GM23338 (cell line): ENCODE results near the gene LATS2. TPM values are rescaled to one million over a fixed set of nuclear protein-coding genes. Genes with fewer than 3 reads are reported as not detected.

Experiments
- ATAC-seq: fragments of 200-7000 bp; cut with Tn5 transposase; 3 replicates; pipeline ENCODE4 v1.9.1; 2020
- DNase-seq: peaks from one replicate; pipeline ENCODE4 v3.0.0-alpha.2; 2015; ENCODE audit warnings: low spot score
- H2AFZ ChIP-seq: fragments of 200-600 bp; sonication (generic); 2 replicates; pipeline ENCODE4 v1.8.0; 2016; ENCODE audit warnings: antibody characterized with exemption, mild to moderate bottlenecking, moderate library complexity
- H3F3A ChIP-seq: fragments of 200-600 bp; sonication (generic); replicated peaks from 2 replicates; pipeline ENCODE4 v1.8.0; 2017; ENCODE audit warnings: antibody characterized with exemption, mixed run types, low read depth
- H3K27ac ChIP-seq: fragments of 200-600 bp; sonication (generic); 2 replicates; pipeline ENCODE4 v1.6.1; 2016; ENCODE audit warnings: low read depth
- H3K27me3 ChIP-seq: fragments of 200-600 bp; sonication (generic); 2 replicates; pipeline ENCODE4 v1.8.0; 2016; ENCODE audit warnings: mild to moderate bottlenecking, mixed run types, moderate library complexity; ENCODE audit not compliant: insufficient read depth
- H3K36me3 ChIP-seq: fragments of 200-600 bp; sonication (generic); 2 replicates; pipeline ENCODE4 v1.8.0; 2016; ENCODE audit warnings: mild to moderate bottlenecking; ENCODE audit not compliant: insufficient read depth
- H3K4me1 ChIP-seq: fragments of 200-600 bp; sonication (generic); 2 replicates; pipeline ENCODE4 v1.8.0; 2016; ENCODE audit warnings: mild to moderate bottlenecking, moderate library complexity; ENCODE audit not compliant: insufficient read depth
- H3K4me2 ChIP-seq: fragments of 200-600 bp; sonication (generic); 2 replicates; pipeline ENCODE4 v1.7.1; 2017; ENCODE audit warnings: mixed run types
- H3K4me3 ChIP-seq: fragments of 200-600 bp; sonication (generic); 2 replicates; pipeline ENCODE4 v1.6.1; 2016; ENCODE audit warnings: mixed run types
- H3K79me2 ChIP-seq: fragments of 200-600 bp; sonication (generic); replicated peaks from 2 replicates; pipeline ENCODE4 v1.8.0; 2017; ENCODE audit warnings: mild to moderate bottlenecking; ENCODE audit not compliant: insufficient read depth
- H3K9me2 ChIP-seq: fragments of 200-600 bp; sonication (generic); 2 replicates; pipeline ENCODE4 v1.8.0; 2017; ENCODE audit not compliant: insufficient read depth
- H4K20me1 ChIP-seq: fragments of 200-600 bp; sonication (generic); replicated peaks from 2 replicates; pipeline ENCODE4 v1.8.0; 2017; ENCODE audit warnings: mild to moderate bottlenecking; ENCODE audit not compliant: insufficient read depth
- H3K27ac Mint-ChIP-seq: 2 replicates; pipeline ENCODE4 v1.8.0; 2020; ENCODE audit warnings: inconsistent platforms, mild to moderate bottlenecking, moderate library complexity, mixed read lengths
- H3K27me3 Mint-ChIP-seq: 3 replicates; pipeline ENCODE4 v1.8.0; 2022; ENCODE audit warnings: low read depth, mild to moderate bottlenecking, moderate library complexity, mixed read lengths, inconsistent platforms; ENCODE audit not compliant: insufficient read depth, poor library complexity
- H3K36me3 Mint-ChIP-seq: 3 replicates; pipeline ENCODE4 v1.8.0; 2021; ENCODE audit warnings: low read depth, mild to moderate bottlenecking, inconsistent platforms, moderate library complexity, mixed read lengths
- H3K4me1 Mint-ChIP-seq: 3 replicates; pipeline ENCODE4 v1.8.0; 2020; ENCODE audit warnings: mild to moderate bottlenecking, inconsistent platforms, mixed read lengths
- H3K4me3 Mint-ChIP-seq: 3 replicates; pipeline ENCODE4 v1.8.0; 2021; ENCODE audit warnings: moderate library complexity, mild to moderate bottlenecking, inconsistent platforms, mixed read lengths
- H3K9me3 Mint-ChIP-seq: 3 replicates; pipeline ENCODE4 v1.8.0; 2020; ENCODE audit warnings: moderate library complexity, mild to moderate bottlenecking, inconsistent platforms, mixed read lengths
- CREB1 ChIP-seq: fragments of 250-450 bp; sonication (Bioruptor Pico); IDR thresholded peaks from 2 replicates; pipeline ENCODE4 v1.5.0; 2020; ENCODE audit warnings: low read depth, mild to moderate bottlenecking, moderate library complexity
- EZH2 ChIP-seq: fragments of 200-600 bp; sonication (generic); IDR thresholded peaks from one replicate; pipeline ENCODE4 v1.8.0; 2017; ENCODE audit warnings: antibody characterized with exemption, mild to moderate bottlenecking, low read depth; ENCODE audit not compliant: unreplicated experiment
- JUNB ChIP-seq: IDR thresholded peaks from one replicate; pipeline ENCODE4 v1.6.1; 2016; ENCODE audit warnings: antibody characterized with exemption; ENCODE audit not compliant: unreplicated experiment
- NANOG ChIP-seq: IDR thresholded peaks from 2 replicates; pipeline ENCODE4 v1.6.1; 2016; ENCODE audit warnings: antibody characterized with exemption, borderline replicate concordance
- POLR2AphosphoS5 ChIP-seq: IDR thresholded peaks from 2 replicates; pipeline ENCODE4 v1.6.1; 2016; ENCODE audit warnings: antibody characterized with exemption, low read depth
- ZNF114 ChIP-seq: fragments of 250-450 bp; sonication (Bioruptor Pico); IDR thresholded peaks from 2 replicates; pipeline ENCODE4 v1.5.0; 2020; ENCODE audit warnings: mild to moderate bottlenecking, moderate library complexity
- ZNF331 ChIP-seq: fragments of 250-450 bp; sonication (Bioruptor Pico); IDR thresholded peaks from 2 replicates; pipeline ENCODE4 v1.5.0; 2020; ENCODE audit warnings: low read depth, mild to moderate bottlenecking, moderate library complexity
- polyA plus RNA-seq: library from polyadenylated mRNA; unstranded; fragments of >200 nt; fragmentation: Nextera tagmentation; extraction: Ambion mirVana; gene quantifications from 2 replicates; pipeline ENCODE4 v1.2.1, GENCODE V29; 2016
- total RNA-seq: library from RNA; depleted of rRNA; stranded (reverse); fragments of >200 nt; shearing (Covaris generic); gene quantifications from 2 replicates; pipeline ENCODE4 v1.2.3, GENCODE V29; 2014
- TF ChIP-seq, protein P1 (sequence below): IDR thresholded peaks from one replicate; pipeline ENCODE4 v1.6.1; 2018; ENCODE audit warnings: antibody characterized with exemption; ENCODE audit not compliant: unreplicated experiment
- TF ChIP-seq, protein P2 (sequence below): IDR thresholded peaks from 2 replicates; pipeline ENCODE4 v1.6.1; 2016; ENCODE audit warnings: antibody characterized with exemption
- TF ChIP-seq, protein P3 (sequence below), 2 experiments: fragments of 200-600 bp in 1 of 2; sonication (generic) in 1 of 2; conservative IDR thresholded peaks; 2 replicates each; pipeline versions ENCODE4 v1.5.1 to v1.6.1; 2016 to 2017; ENCODE audit warnings: antibody characterized with exemption in 2 of 2, low read depth in 2 of 2, mild to moderate bottlenecking in 2 of 2, moderate library complexity in 1 of 2

The LATS2 gene
- total and polyA plus RNA-seq, 2 experiments from 2014 or later: 10.5 to 25.4 TPM

DNA sequence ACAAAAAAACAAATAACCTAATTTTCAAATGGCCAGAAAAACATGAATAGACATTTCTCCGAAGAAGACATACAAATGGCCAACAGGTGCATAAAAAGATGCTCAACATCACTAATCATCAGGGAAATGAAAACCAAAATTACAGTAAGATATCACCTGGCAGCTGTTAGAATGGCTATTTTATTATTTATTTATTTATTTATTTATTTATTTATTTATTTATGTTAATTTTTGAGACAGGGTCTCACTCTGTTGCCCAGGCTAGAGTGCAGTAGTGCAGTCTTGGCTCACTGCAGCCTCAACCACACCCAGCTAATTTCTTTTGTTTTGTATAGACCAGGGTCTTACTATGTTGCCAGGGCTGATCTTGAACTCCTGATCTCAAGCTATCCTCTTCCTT lies 27.1 kb upstream of the LATS2 start:
- Histone ChIP-seq H2AFZ (no peak overlapping the region), H3K79me2 (no peaks in the 10 kb centered on the region), H4K20me1 (no peaks in the 10 kb centered on the region), H3K27me3 (no peaks in the 10 kb centered on the region), H3K9me2 (no peaks in the 10 kb centered on the region), H3K27ac (no peak overlapping the region), H3F3A (no peaks in the 10 kb centered on the region), H3K4me1 (no peaks in the 10 kb centered on the region), H3K36me3 (no peaks in the 10 kb centered on the region), H3K4me2 (no peak overlapping the region), H3K4me3 (no peak overlapping the region)
- TF ChIP-seq, protein P1, sequence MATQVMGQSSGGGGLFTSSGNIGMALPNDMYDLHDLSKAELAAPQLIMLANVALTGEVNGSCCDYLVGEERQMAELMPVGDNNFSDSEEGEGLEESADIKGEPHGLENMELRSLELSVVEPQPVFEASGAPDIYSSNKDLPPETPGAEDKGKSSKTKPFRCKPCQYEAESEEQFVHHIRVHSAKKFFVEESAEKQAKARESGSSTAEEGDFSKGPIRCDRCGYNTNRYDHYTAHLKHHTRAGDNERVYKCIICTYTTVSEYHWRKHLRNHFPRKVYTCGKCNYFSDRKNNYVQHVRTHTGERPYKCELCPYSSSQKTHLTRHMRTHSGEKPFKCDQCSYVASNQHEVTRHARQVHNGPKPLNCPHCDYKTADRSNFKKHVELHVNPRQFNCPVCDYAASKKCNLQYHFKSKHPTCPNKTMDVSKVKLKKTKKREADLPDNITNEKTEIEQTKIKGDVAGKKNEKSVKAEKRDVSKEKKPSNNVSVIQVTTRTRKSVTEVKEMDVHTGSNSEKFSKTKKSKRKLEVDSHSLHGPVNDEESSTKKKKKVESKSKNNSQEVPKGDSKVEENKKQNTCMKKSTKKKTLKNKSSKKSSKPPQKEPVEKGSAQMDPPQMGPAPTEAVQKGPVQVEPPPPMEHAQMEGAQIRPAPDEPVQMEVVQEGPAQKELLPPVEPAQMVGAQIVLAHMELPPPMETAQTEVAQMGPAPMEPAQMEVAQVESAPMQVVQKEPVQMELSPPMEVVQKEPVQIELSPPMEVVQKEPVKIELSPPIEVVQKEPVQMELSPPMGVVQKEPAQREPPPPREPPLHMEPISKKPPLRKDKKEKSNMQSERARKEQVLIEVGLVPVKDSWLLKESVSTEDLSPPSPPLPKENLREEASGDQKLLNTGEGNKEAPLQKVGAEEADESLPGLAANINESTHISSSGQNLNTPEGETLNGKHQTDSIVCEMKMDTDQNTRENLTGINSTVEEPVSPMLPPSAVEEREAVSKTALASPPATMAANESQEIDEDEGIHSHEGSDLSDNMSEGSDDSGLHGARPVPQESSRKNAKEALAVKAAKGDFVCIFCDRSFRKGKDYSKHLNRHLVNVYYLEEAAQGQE: no peak
- TF ChIP-seq, protein P2, sequence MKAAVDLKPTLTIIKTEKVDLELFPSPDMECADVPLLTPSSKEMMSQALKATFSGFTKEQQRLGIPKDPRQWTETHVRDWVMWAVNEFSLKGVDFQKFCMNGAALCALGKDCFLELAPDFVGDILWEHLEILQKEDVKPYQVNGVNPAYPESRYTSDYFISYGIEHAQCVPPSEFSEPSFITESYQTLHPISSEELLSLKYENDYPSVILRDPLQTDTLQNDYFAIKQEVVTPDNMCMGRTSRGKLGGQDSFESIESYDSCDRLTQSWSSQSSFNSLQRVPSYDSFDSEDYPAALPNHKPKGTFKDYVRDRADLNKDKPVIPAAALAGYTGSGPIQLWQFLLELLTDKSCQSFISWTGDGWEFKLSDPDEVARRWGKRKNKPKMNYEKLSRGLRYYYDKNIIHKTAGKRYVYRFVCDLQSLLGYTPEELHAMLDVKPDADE: no peak
- TF ChIP-seq, protein P3, sequence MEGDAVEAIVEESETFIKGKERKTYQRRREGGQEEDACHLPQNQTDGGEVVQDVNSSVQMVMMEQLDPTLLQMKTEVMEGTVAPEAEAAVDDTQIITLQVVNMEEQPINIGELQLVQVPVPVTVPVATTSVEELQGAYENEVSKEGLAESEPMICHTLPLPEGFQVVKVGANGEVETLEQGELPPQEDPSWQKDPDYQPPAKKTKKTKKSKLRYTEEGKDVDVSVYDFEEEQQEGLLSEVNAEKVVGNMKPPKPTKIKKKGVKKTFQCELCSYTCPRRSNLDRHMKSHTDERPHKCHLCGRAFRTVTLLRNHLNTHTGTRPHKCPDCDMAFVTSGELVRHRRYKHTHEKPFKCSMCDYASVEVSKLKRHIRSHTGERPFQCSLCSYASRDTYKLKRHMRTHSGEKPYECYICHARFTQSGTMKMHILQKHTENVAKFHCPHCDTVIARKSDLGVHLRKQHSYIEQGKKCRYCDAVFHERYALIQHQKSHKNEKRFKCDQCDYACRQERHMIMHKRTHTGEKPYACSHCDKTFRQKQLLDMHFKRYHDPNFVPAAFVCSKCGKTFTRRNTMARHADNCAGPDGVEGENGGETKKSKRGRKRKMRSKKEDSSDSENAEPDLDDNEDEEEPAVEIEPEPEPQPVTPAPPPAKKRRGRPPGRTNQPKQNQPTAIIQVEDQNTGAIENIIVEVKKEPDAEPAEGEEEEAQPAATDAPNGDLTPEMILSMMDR (conservative IDR thresholded peaks at IDR 0.05; ENCODE audit: low read depth in 2 of 2): no peak
- TF ChIP-seq JUNB (no peak), ZNF114 (CRISPR knock-in tag) (no peak), CREB1 (CRISPR knock-in tag) (no peak), NANOG (no peak)
- no peak overlapping the region for H3K4me3 Mint-ChIP-seq
- no peaks in the 10 kb centered on the region for H3K36me3 Mint-ChIP-seq
- H3K27me3 Mint-ChIP-seq: peaks cover 9% of the 10 kb centered on the region
- no peak overlapping the region for H3K27ac Mint-ChIP-seq
- H3K9me3 Mint-ChIP-seq: no peaks in the 10 kb centered on the region
- H3K4me1 Mint-ChIP-seq: no peaks in the 10 kb centered on the region; the same call in 2 of the 3 replicates
- ATAC-seq: no peak
- DNase-seq: no peak

DNA sequence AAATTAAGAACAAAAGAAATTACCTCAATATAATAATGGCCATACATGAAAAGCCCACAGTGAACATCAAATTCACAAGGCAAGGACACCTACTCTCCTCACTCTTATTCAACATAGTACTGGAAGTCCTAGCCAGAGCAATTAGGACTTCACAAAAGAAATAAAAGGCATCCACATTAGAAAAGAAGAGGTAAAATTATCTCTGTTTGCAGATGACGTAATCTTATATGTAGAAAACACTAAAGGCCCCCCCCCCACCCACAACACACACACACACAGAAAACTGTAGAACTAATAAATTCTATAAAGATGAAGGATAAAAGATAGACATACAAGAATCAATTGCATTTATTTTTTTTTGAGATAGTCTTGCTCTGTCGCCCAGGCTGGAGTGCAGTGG lies 25.5 kb upstream of the LATS2 start:
- Histone ChIP-seq H3K79me2 (no peaks in the 10 kb centered on the region), H4K20me1 (no peaks in the 10 kb centered on the region), H3K4me2 (no peak overlapping the region), H2AFZ (no peak overlapping the region), H3K27ac (no peak overlapping the region), H3K4me1 (no peaks in the 10 kb centered on the region), H3K27me3 (no peaks in the 10 kb centered on the region), H3K36me3 (no peaks in the 10 kb centered on the region), H3K4me3 (no peak overlapping the region), H3F3A (no peaks in the 10 kb centered on the region), H3K9me2 (no peaks in the 10 kb centered on the region)
- no peaks in the 10 kb centered on the region for H3K9me3 Mint-ChIP-seq
- H3K27me3 Mint-ChIP-seq: peaks cover 6% of the 10 kb centered on the region
- H3K36me3 Mint-ChIP-seq: no peaks in the 10 kb centered on the region
- DNase-seq: no peak
- no peak overlapping the region for H3K4me3 Mint-ChIP-seq
- no peak overlapping the region for H3K27ac Mint-ChIP-seq
- ATAC-seq: no peak
- H3K4me1 Mint-ChIP-seq: no peaks in the 10 kb centered on the region; the same call in 2 of the 3 replicates
- TF ChIP-seq ZNF114 (CRISPR knock-in tag): no peak
- TF ChIP-seq POLR2AphosphoS5: no peak
- TF ChIP-seq ZNF331 (CRISPR knock-in tag): no peak
- TF ChIP-seq, protein P1: no peak
- no peak for TF ChIP-seq EZH2
- TF ChIP-seq JUNB: no peak
- no peak for TF ChIP-seq CREB1 (CRISPR knock-in tag)
